GM18502 (cell line): ENCODE data around the gene SNIP1.
A peak's percentile ranks its signal among the peaks of the same experiment; 100 is the strongest.
"Not testable (repeated sequence)": the region's sequence is repeated elsewhere in the genome, so short reads cannot be mapped to it uniquely, and the experiment has no call there.

Experiments
- ATAC-seq: cut with Tn5 transposase; IDR thresholded peaks from one replicate; pipeline ENCODE4 v1.9.1; 2021; ENCODE audit warnings: mild to moderate bottlenecking; ENCODE audit not compliant: unreplicated experiment, poor library complexity

SNIP1 gene

DNA sequence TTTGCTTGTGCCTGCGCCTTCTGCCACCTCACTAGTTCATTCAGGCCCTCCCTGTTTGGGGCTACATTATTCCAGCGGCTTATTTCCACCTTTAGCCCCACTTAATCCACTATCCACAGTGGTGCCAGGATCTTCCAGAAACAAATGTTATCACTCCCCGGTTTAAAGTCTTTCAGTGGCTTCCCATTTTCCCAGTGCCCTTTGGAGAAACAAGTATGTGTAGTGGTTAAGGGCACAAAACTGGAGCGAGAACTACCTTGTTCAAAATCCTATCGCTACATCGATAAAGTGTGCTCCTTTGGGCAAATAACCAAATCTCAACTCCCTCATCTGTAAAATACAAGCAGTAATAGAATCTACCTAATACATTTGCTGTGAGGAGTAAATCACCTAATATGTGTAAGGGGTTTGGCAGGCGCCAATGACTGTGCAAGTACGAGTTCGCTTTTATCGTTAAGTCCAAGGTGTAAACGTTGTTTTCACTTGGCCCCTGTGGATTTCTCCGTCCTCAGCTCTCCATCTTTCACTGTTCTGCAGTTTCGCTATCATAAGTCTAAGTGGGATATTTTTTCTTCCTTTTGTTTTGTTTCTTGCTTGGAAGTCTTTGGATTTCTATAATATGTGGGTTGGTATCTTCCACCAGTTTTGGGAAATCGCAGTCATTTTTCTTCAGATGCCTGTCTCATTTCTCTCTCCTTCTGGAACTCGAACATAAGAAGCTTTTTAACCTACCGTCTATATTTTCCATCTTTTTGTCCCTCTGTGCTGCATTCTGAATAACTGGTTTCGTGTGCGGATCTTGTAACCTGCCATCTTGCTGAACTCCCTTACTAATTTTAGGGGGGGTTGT lies 38.7 kb downstream of the SNIP1 start:
- ATAC-seq = no peak

DNA sequence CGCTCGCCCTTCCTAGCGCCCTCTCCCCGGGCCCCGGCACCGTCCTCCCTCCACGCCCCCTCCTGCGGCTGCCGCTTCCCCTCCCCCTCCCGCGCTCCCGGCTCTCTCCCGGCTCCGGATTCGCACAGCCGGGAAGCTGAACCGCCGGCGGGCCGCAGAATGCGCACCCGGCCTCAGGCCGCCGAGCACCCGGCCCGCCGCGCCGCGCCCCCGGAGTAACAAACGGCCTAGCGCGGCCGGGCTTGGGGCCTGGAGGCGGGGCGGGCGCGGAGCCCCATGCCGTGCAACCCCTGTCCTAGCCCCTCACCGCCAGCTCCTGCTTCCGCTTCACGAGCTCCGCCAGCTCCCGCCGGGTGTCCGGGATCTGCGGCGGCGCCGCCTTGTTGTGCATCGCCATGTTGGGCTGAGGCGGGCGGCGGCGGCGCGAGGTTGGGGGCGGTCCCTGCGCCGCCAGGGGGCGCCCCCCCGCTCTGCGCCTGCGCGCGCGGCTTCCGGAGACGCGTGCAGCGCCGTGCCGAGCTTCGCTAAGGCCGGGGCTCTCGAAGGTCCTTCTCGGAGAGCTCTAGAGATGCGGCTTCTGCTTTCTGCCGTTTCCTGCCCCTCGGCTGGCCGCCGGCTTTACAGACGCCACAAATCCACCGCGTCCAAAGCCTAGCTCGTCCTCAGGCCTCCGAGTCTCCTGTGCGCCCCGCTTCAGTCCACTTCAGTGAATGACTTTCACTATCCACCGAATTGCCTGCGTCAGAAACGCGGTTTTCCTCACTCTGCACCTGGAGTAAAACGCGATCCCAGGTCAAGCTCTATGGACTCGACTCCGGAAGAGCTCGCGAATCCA lies 39.5 kb downstream of the SNIP1 start, which contains the start of gene MEAF6:
TSS of gene MEAF6 (minus strand) at position 417 of the 835 bp plus-strand sequence. CDS start at position 397, 20 bp downstream.
- peak; percentile 89 for ATAC-seq

DNA sequence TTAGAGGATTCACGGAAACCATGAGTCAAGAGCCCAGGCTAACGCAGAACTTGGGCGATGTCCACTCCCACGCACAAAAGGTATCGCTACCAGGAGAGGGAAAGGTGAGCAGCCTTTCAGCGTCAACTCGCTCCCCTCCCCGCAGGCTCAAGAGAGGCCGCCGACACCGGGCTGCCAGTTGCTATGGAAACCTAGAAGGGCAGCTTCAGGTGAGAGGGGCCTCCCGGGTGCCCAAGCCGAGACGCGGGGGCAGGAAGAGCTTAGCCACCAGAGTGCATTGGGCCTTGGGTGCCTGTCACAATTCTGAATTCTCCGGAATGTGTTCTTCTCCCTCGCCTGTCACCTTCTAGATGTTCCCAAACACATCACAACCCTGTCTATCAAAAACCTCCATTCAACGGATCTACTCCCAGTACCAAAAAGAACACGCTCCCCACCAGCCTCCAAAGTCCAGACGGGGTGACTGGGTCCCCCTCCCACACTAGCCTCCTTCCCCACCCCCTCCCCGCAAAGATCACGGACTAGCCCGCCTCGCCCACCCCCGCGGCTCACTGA lies 40.2 kb downstream of the SNIP1 start:
- peak; percentile 32 for ATAC-seq

DNA sequence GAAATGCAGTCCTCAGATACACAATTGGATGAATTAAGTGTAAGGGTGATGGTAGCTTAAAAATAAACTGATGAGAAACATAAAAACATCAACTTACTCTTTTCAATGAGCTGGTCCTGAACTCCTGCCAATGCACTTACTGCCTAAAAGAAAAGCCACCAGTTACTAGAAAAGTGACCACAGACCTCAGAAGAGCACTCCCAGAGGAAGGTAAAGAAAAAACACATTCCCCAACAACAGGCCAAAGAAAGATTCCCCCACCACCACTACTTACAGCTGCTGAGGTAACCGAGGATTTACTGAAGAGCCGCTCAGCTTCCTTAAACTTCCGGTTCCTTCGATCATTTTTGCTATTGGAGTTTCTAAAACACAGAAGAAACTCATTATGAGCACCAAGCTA lies 44.9 kb downstream of the SNIP1 start:
- no peak for ATAC-seq

DNA sequence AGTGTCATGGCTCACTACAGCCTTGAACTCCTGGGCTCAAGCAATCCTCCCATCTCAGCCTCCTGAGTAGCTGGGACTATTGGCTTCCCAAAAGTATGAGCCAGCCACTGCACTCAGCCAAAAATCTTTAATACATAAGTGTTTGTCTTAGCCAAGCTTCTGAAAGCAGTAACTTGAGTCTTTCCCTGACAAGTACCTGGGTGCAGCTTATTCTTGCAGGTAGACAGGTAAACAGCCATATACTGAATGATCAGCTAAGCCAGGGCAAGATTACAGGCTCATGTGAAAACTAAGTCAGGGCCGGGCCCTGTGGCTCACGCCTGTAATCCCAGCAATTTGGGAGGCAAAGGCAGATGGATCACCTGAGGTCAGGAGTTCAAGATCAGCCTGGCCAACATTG lies 47.4 kb downstream of the SNIP1 start:
- ATAC-seq = no peak

DNA sequence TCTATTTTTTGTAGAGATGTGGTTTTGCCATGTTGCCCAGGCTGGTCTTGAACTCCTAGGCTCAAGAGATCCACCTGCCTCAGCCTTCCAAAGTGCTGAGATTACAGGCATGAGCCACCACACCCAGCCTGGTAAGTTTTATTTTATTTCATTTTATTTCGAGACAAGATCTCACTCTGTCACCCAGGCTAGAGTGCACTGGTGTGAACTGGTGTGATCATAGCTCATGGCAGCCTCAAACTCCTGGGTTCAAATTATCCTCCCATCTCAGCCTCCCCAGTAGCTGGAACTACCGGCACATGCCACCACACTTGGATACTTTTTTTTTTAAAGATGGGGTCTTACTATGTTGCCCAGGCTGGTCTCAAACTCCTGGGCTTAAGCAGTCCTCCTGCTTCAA lies 51.3 kb downstream of the SNIP1 start:
- not testable (repeated sequence) for ATAC-seq

DNA sequence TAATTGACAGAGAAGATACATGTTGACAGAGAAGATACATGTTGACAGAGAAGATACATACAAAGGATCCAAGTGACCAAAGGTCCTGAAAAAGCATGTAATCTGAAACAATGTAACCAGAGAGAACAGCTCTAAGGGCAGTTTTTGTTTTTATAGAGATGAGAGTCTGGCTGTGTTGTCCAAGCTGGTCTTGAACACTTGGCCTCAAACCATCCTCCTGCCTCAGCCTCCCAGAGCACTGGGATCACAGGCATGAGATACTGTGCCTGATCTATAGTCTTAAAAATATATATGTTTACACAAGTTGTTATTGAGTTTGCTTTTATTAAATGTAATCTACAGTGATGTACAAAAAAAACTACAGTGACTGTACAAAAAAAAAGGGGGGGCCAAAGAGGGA lies 52.0 kb downstream of the SNIP1 start:
- ATAC-seq = no peak

DNA sequence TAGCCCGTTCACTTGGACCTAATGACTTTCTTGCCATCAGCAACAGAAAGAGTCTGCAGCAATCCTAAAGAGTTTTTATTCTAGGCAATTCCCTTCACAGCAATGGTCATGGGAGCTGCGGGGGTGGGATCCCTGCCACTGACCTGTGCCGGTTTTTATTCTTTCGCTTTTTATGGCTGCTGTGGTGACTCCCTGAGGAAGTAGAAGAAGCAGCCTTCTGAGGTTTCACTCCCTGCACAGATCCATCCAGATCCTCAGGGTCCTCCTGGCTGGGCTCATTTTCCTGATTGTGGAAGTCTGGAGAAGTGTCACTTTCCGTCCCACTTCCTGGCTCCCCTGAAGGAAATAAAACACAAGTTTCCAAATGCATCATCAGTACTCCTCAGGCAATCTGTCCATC lies 52.4 kb downstream of the SNIP1 start:
- no peak for ATAC-seq

DNA sequence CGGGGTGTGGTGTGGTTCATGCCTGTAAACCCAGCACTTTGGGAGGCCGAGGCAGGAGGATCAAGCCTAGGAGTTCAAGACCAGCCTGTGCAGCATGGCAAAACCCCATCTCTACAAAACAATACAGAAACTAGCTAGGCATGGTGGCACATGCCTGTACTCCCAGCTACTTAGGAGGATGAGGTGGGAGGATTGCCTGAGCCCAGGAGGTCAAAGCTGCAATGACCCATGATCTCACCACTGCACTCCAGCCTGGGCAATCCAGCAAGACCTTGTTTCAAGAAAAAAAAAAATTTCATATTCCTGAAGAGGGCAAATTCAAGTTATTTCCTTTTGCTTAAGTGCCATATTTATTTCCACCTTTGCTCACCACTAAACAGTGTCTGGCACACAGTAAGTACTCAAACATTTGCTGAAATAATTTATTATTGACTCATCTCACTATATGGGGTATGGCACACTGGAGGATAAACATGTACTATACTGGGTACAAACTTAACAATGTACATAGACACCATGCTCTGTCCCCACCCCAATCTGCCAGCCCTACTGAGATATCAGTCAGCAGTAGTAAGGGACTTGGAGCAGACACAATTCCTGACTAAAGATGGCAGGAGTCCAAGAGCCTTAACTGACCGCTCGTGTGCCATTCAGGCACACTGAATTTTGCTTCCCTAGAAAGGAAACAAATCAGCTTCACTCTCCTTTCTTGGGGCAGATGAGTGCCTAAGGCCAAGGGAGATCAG lies 55.0 kb downstream of the SNIP1 start:
- ATAC-seq = no peak

DNA sequence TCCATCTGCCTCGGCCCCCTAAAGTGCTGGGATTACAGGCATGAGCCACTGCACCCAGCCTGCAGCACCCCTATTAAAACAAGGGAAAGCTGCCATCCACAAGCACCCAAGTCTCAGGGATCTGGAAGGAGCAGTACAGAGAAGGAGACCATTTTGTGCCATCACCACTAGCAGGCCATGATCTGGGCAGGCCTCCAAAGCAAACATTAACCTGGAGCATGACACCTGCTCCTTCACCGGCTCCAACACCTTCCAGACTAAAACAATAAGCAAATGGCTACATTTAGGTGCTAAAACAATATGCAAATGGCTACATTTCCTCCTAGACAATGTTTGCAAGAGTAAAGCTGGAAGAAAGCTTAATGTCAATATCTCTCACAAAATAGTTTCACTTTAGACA lies 56.3 kb downstream of the SNIP1 start:
- no peak for ATAC-seq

DNA sequence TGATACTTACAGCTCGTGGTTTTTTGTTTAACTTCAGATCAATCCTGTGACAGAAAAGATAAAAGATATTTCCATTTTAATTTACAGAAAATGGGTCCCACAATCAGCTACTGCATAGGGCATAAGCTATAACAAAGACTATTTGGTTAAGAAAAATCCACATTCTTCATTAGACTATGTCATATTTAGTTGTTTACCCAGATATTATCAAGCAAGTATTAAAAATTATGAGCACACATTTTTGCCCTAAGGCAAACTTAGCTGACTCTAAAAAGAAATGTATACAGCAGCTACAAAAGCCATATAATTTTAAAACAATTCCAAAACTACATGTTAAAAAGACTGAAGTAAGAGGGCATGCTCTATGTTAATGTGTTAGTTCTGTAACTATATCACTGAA lies 58.2 kb downstream of the SNIP1 start:
- ATAC-seq = no peak

DNA sequence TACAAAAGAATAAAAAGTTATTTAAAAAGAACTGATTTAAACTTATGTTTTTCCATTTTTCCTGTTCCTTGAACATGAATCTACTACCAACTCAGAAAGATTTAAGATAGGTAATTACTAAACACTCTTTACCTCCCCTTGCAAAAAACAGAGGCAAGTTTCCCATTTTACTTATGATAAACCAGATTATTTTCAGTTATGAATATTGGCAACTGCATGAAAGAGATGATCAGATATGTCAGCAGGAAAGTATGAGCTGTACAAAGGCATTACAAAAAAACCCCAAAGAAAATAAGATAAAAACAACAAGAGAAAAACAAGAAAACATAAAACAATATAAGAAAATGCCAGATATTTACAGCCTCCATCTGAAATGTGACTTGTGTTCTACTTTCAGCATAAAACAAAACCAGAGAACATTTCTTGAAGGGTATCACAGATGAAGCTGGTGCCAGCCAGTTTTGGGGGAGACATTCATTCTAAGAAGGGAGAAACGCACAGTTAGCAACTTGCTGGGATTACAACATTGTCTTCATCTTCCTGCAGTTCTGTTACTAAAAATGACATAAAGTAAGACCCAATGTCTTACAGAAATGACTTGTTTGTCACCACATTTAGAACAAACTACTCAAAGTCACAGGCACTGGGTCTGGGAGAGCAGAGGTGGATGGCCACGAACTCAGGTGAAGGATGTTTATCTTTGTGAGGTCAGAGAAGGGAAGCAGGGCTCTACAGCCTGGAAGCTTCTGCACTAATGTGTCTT lies 60.6 kb downstream of the SNIP1 start:
- no peak for ATAC-seq

DNA sequence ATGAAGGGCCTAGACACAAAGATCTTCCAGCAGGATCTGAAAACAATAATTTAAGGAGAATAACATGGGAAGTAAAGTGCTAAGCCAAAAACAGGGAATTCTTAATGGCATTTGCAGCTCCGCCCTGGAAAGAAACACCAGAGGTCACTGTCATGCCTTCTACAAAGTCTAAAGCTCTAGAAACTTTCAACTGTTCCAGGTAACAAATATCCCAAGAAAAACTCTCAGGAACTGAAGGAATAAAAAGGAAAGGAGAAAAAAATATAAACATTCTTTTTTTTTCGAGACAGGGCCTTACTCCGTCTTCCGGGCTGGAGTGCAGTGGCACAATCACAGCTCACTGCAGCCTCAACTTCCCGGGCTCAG lies 66.5 kb downstream of the SNIP1 start:
- ATAC-seq = no peak

DNA sequence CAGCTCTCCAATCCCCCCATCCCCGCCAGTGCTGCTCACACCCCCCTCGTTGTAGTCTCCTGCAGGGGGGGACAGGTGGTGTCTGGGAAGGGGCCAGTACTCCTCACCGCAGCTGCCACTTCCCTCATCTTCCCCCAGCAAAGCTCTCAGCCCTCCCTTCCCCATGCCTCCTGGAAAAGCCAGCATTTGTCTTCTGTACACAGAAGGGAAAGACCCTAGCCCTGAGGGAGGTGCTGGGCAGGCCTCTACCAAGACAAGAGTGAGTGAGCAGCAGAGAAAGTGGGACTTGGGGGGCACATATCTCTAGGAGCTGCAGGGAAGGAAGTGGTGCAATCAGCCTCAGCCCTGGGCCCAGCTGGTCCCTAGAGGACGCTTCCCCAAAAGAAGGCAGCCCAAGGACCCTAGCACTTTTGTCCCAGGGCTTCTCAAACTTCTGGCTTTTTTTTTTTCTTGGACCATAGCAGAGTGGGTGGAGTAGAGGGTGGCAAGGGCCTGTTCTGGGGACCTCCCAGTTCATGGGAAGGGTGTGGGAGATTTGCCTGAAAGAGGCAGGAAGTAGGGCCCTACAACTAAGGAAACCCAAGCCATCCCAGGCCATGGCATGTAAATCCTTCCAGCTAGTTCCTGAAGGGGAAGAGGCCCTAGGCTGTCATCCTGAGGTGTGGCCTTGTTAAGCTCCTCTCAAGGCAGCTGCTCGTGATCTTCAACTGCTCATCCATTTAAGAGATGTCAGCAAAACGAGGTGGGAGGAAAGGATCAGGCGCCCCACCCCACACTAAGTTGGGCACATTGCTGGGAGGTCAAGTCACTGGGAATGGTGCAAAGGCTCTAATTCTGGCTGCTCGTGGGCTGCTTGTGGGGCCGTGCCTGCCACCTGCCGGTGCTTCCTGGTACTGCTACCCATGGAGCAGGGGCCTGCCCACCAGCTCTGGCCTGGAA lies 67.1 kb downstream of the SNIP1 start:
- ATAC-seq = no peak

DNA sequence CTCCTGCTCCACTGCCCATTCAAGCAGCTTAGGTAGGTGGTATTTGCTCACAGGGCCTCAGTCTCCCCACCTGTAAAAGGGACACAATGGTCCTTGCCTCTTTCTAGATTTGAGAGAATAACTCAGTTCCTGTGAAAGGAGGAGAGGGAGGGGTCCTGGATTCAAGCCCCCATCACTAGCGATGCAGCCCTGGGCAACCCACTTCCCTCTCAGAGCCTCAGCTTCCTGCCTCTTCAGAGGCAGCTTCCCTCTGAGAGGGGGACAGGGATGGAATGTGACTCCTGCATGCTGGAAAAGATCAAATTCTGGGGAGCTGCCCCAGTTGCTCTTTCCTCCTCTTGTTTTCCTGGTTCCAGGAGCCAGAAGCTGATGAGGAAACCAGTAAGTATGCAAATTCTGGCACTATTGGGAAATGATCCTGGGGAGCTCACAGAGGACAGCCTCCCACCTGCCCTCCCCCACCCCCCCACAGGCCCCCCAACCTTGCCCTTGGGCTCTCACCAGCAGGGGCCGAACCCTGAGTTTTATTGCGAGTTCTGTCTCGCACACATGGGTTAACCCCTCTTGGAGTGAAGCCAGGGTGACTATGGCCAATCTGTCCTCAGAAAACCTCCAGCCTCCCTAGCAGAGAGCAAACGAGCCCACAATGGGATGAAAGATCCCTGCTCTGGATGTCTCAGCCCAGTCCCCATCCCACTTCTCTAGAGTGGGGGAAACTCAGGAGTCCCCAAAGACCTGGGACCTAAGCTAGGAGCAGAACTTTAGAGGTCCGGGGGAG lies 68.0 kb downstream of the SNIP1 start:
- ATAC-seq = no peak
